HS-5 (cell line): ENCODE results near the gene DDB1.
A peak's percentile ranks its signal among the peaks of the same experiment; 100 is the strongest.

Source experiments
- DNase-seq: peaks from one replicate; pipeline ENCODE4 v3.0.0-alpha.2; 2012; ENCODE audit warnings: low read depth

The DDB1 gene

GRCh38 chr11:61294717-61295595 lies 37.9 kb downstream of the DDB1 start, which contains the start of gene VWCE:
Gene VWCE, minus strand, starts transcription at chr11:61295316. Its CDS starts 279 bp downstream, at chr11:61295037.
- no peak for DNase-seq

GRCh38 chr11:61293867-61294716 lies 38.8 kb downstream of the DDB1 start:
- no peak for DNase-seq

GRCh38 chr11:61292356-61292755 lies 40.5 kb downstream of the DDB1 start:
- DNase-seq, result no peak

- no peak for DNase-seq
Observed at GRCh38 chr11:61290905-61291690, 41.8 kb downstream of the DDB1 start.

GRCh38 chr11:61287338-61287977 lies 45.4 kb downstream of the DDB1 start:
- no peak for DNase-seq

GRCh38 chr11:61283613-61284012 lies 49.3 kb downstream of the DDB1 start:
- no peak for DNase-seq

GRCh38 chr11:61281581-61282250 lies 51.2 kb downstream of the DDB1 start:
- DNase-seq, result no peak

- DNase-seq, result no peak
Observed at GRCh38 chr11:61280883-61281580, 51.9 kb downstream of the DDB1 start.

GRCh38 chr11:61279934-61280659 lies 52.8 kb downstream of the DDB1 start:
- no peak for DNase-seq

GRCh38 chr11:61278001-61278470 lies 54.9 kb downstream of the DDB1 start:
- DNase-seq, result no peak

GRCh38 chr11:61277186-61278000 lies 55.5 kb downstream of the DDB1 start:
- no peak for DNase-seq

- no peak for DNase-seq
Observed at GRCh38 chr11:61275191-61275590, 57.7 kb downstream of the DDB1 start.

- no peak for DNase-seq
Observed at GRCh38 chr11:61274084-61274483, 58.8 kb downstream of the DDB1 start.

GRCh38 chr11:61273178-61274078 lies 59.5 kb downstream of the DDB1 start:
- no peak for DNase-seq

- DNase-seq, result no peak
Observed at GRCh38 chr11:61272731-61273130, 60.2 kb downstream of the DDB1 start.

GRCh38 chr11:61270354-61271076 lies 62.4 kb downstream of the DDB1 start:
- peak; percentile 71 for DNase-seq
